Measurements from ENCODE around the gene ANKS1B.

DNA sequence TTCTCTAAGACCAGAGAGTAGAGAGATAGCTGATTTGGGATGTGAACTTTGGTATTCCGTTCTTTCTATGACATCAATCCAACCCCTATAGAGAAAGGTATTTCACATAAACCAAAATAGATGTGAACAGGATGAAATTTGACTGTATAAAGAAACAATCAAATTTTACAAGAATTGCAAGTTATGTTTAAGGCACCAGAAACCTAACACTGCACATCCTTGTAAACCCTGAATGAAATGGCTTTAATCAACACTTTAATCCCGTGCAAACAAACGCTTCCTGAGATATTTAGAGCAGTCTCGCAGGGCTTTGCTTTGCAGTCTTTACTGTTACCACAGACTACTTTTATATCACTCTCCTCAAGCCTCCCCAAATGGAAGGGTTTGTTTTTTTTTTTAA lies 1214.5 kb downstream of the ANKS1B start:
- TF ChIP-seq CTCF (IDR thresholded peaks at IDR 0.05) = no peak
- TF ChIP-seq POLR2A (IDR thresholded peaks at IDR 0.05) = no peak

All from Peyer's patch (tissue), 4 donors.